Measurements from ENCODE around the gene FAM20C. TPM values are rescaled to one million over a fixed set of nuclear protein-coding genes. Genes with fewer than 3 reads are reported as not detected.
"Not testable (repeated sequence)": the region's sequence is repeated elsewhere in the genome, so short reads cannot be mapped to it uniquely, and the experiment has no call there.

The FAM20C gene
- total RNA-seq, 4 donors from 2014 or later, result 43.0 to 112 (median 44.0) TPM

GRCh38 chr7:237385-237784 lies 45.0 kb downstream of the FAM20C start:
- no peaks in the 10 kb centered on the region for H3K9me3 ChIP-seq
- H3K4me1 ChIP-seq, result peaks cover 0 to 53% (median 32%) of the 10 kb centered on the region in 4 donors
- H3K4me3 ChIP-seq, result no peak overlapping the region
- H3K27me3 ChIP-seq, result no peaks in the 10 kb centered on the region
- TF ChIP-seq POLR2A (IDR thresholded peaks at IDR 0.05) (no peak), CTCF (IDR thresholded peaks at IDR 0.05) (no peak), EP300 (IDR thresholded peaks at IDR 0.05) (no peak)
- no peak for DNase-seq (ENCODE audit: low spot score in 2 of 2)
- peaks cover 0 to 6% (median 0%) of the 10 kb centered on the region in 3 donors for H3K36me3 ChIP-seq
- WGBS, 2 donors, result 84 to 91% methylated on average over 7 of the region's 7 CpGs
- no peak overlapping the region for H3K27ac ChIP-seq

- no peak for DNase-seq (ENCODE audit: low spot score in 2 of 2)
- H3K4me3 ChIP-seq, result no peak overlapping the region
- H3K36me3 ChIP-seq, result peaks cover 0 to 10% (median 0%) of the 10 kb centered on the region in 3 donors
- H3K4me1 ChIP-seq, result peaks cover 0 to 41% (median 12%) of the 10 kb centered on the region in 4 donors
- TF ChIP-seq POLR2A (IDR thresholded peaks at IDR 0.05) (no peak), EP300 (IDR thresholded peaks at IDR 0.05) (no peak), CTCF (IDR thresholded peaks at IDR 0.05) (no peak)
- no peak overlapping the region for H3K27ac ChIP-seq
- H3K9me3 ChIP-seq, result no peaks in the 10 kb centered on the region
- H3K27me3 ChIP-seq, result no peaks in the 10 kb centered on the region
These were observed 47.8 kb downstream of the FAM20C start for GRCh38 chr7:240146-240676.

- Histone ChIP-seq H3K36me3 (peaks cover 0 to 17% (median 0%) of the 10 kb centered on the region in 3 donors), H3K27me3 (no peaks in the 10 kb centered on the region), H3K4me1 (peaks cover 0 to 41% (median 6%) of the 10 kb centered on the region in 4 donors), H3K9me3 (no peaks in the 10 kb centered on the region), H3K27ac (no peak overlapping the region), H3K4me3 (no peak overlapping the region)
- WGBS, 2 donors, result 53% methylated on average over 9 to 16 of the region's 16 CpGs
- no peak for DNase-seq (ENCODE audit: low spot score in 2 of 2)
- TF ChIP-seq POLR2A (IDR thresholded peaks at IDR 0.05), result no peak
- TF ChIP-seq CTCF (IDR thresholded peaks at IDR 0.05), result no peak
- no peak for TF ChIP-seq EP300 (IDR thresholded peaks at IDR 0.05)
These were observed 48.6 kb downstream of the FAM20C start for GRCh38 chr7:240887-241421.

- WGBS, 2 donors, result 92 to 95% methylated on average over 13 of the region's 13 CpGs
- Histone ChIP-seq H3K27ac (no peak overlapping the region), H3K36me3 (peaks cover 0 to 23% (median 0%) of the 10 kb centered on the region in 3 donors), H3K9me3 (no peaks in the 10 kb centered on the region), H3K4me3 (no peak overlapping the region), H3K27me3 (no peaks in the 10 kb centered on the region), H3K4me1 (peaks cover 0 to 35% (median 4%) of the 10 kb centered on the region in 4 donors)
- no peak for DNase-seq (ENCODE audit: low spot score in 2 of 2)
- TF ChIP-seq EP300 (IDR thresholded peaks at IDR 0.05), result no peak
- TF ChIP-seq CTCF (IDR thresholded peaks at IDR 0.05), result no peak
- no peak for TF ChIP-seq POLR2A (IDR thresholded peaks at IDR 0.05)
These were observed 49.1 kb downstream of the FAM20C start for GRCh38 chr7:241513-241912.

GRCh38 chr7:242826-243579 lies 50.6 kb downstream of the FAM20C start:
- not testable (repeated sequence) for H3K4me3 ChIP-seq; H3K9me3 ChIP-seq; H3K27ac ChIP-seq; DNase-seq (ENCODE audit: low spot score in 2 of 2); H3K27me3 ChIP-seq
- Histone ChIP-seq H3K36me3 (peaks cover 0 to 38% (median 0%) of the 10 kb centered on the region in 3 donors), H3K4me1 (peaks cover 0 to 35% (median 4%) of the 10 kb centered on the region in 4 donors)
- 93 to 100% methylated on average over 3 to 4 of the region's 21 CpGs for WGBS, 2 donors

GRCh38 chr7:243580-243978 lies 51.2 kb downstream of the FAM20C start:
- H3K4me3 ChIP-seq; DNase-seq (ENCODE audit: low spot score in 2 of 2); H3K9me3 ChIP-seq; H3K27me3 ChIP-seq: not testable (repeated sequence)
- WGBS, 2 donors, result 63 to 100% methylated on average over 2 to 6 of the region's 10 CpGs
- peaks cover 0 to 44% (median 0%) of the 10 kb centered on the region in 3 donors for H3K36me3 ChIP-seq
- peak overlapping the region in 2 of 4 donors; percentile 63 to 72 for H3K27ac ChIP-seq
- H3K4me1 ChIP-seq, result peaks cover 0 to 35% (median 4%) of the 10 kb centered on the region in 4 donors
